Ovary (tissue), 9 donors: ENCODE results near the gene OTUD5. TPM values are rescaled to one million over a fixed set of nuclear protein-coding genes. Genes with fewer than 3 reads are reported as not detected.

Experiments
- DNase-seq, 5 donors: peaks; one replicate each; pipeline ENCODE4 v3.0.0-alpha.2; 2019 to 2020
- H3K27ac ChIP-seq, 2 donors: fragments of 200-600 bp; one replicate each; pipeline versions ENCODE4 v1.5.1 to v1.8.0; 2019 to 2022
- H3K27me3 ChIP-seq: fragments of 200-600 bp; one replicate; pipeline ENCODE4 v1.8.0; 2022
- H3K36me3 ChIP-seq: fragments of 200-600 bp; sonication (generic); one replicate; pipeline ENCODE4 v1.5.1; 2019
- H3K4me1 ChIP-seq: one replicate; pipeline ENCODE4 v1.8.1; 2013; ENCODE audit warnings: mild to moderate bottlenecking, moderate library complexity; ENCODE audit not compliant: insufficient read depth
- H3K4me3 ChIP-seq: fragments of 200-600 bp; sonication (generic); one replicate; pipeline ENCODE4 v1.5.1; 2017
- H3K9me3 ChIP-seq, 2 donors: fragments of 200-600 bp in 1 of 2; sonication (generic) in 1 of 2; one replicate each; pipeline versions ENCODE4 v1.5.1 to v1.8.1; 2013 to 2019; ENCODE audit warnings: mild to moderate bottlenecking in 1 of 2, moderate library complexity in 1 of 2
- CTCF ChIP-seq, 3 donors: fragments of 450-650 bp in 2 of 3; fragments of 200-600 bp in 1 of 3; IDR thresholded peaks; one replicate each; pipeline versions ENCODE4 v1.5.1 to v1.8.0; 2016 to 2022; ENCODE audit warnings: antibody characterized with exemption in 3 of 3, mild to moderate bottlenecking in 1 of 3
- EP300 ChIP-seq: sonication (generic); formaldehyde crosslinking; IDR thresholded peaks from one replicate; pipeline ENCODE4 v1.6.1; 2017; ENCODE audit warnings: antibody characterized with exemption
- POLR2A ChIP-seq: fragments of 450-650 bp; IDR thresholded peaks from one replicate; pipeline ENCODE4 v1.6.1; 2017; ENCODE audit warnings: antibody characterized with exemption, mild to moderate bottlenecking, moderate library complexity
- WGBS, 3 donors: extraction: QIAGEN DNeasy Blood & Tissue Kit in 1 of 3; methylation state at CpG; one replicate each; pipeline versions ENCODE4 v1.1.5 to v1.1.7; 2013 to 2017; 5-methylcytosine and 5-hydroxymethylcytosine counted together
- intact Hi-C, 4 donors: fragments of 100-400 bp; cut with DNase I; formaldehyde crosslinking; loops; one replicate each; pipeline versions ENCODE4 v1.11.0 to v1.15.1; 2022 to 2023
- polyA plus RNA-seq, 2 donors: library from polyadenylated mRNA; stranded (reverse); fragments of 200-250 nt in 1 of 2; fragments of 350-450 nt in 1 of 2; fragmentation: Illumina TruSeq in 1 of 2; extraction: RNeasy Lipid Tissue Mini Kit (QIAGEN cat#74804) in 1 of 2; gene quantifications; one replicate each; pipeline ENCODE4 v1.2.3, GENCODE V29; 2013 to 2014
- total RNA-seq, 7 donors: library from RNA; depleted of rRNA in 2 of 7; stranded (reverse); fragments of >200 nt in 2 of 7; fragmentation: NEBNext Ultra II Directional in 3 of 7; extraction: Animal tissue kit (Norgen Biotek cat#: 25700) in 3 of 7; gene quantifications; one replicate each; pipeline versions ENCODE4 v1.1.0 to v1.2.4, GENCODE V29; 2016 to 2023
- donor health status: DM: no; HTN: no; CAD: no; lungs with moderate emphysema.
- donor health status: DM: no; HTN: no; CAD: no.
- donor health status: Bipolar disorder and iron deficiency.
- donor health status: DM: yes; HTN: yes; CAD: no.
- donor health status: DM: no; HTN: no; CAD: no.
- donor health status: DM: yes; HTN: yes; CAD: no.

OTUD5 gene
- total and polyA plus RNA-seq, 9 donors, result 25.8 to 72.7 (median 53.8) TPM

GRCh38 chrX:48938721-48939425, 18.5 kb downstream of the OTUD5 start:
- Histone ChIP-seq H3K27me3 (no peaks in the 10 kb centered on the region), H3K27ac (no peak overlapping the region), H3K4me3 (no peak overlapping the region), H3K4me1 (peaks cover 2% of the 10 kb centered on the region), H3K9me3 (no peaks in the 10 kb centered on the region), H3K36me3 (no peaks in the 10 kb centered on the region)
- intact Hi-C loops, result no loop called here
- DNase-seq, result no peak
- WGBS, 3 donors, result 43 to 67% (median 63%) methylated on average over 1 of the region's 1 CpG
- TF ChIP-seq EP300 (no peak), POLR2A (no peak), CTCF (IDR thresholded peaks at IDR 0.05) (no peak)

GRCh38 chrX:48937054-48937907, 20.1 kb downstream of the OTUD5 start:
- H3K27me3 ChIP-seq, result no peaks in the 10 kb centered on the region
- H3K36me3 ChIP-seq, result no peaks in the 10 kb centered on the region
- peaks cover 2% of the 10 kb centered on the region for H3K4me1 ChIP-seq
- TF ChIP-seq POLR2A (no peak), EP300 (no peak), CTCF (IDR thresholded peaks at IDR 0.05) (no peak)
- intact Hi-C loops, result no loop called here
- no peak for DNase-seq
- no peak overlapping the region for H3K27ac ChIP-seq
- no peak overlapping the region for H3K4me3 ChIP-seq
- 44 to 52% (median 47%) methylated on average over 9 of the region's 9 CpGs for WGBS, 3 donors
- no peaks in the 10 kb centered on the region for H3K9me3 ChIP-seq

GRCh38 chrX:48936429-48937053, 20.9 kb downstream of the OTUD5 start:
- no peak overlapping the region for H3K4me3 ChIP-seq
- no peak for TF ChIP-seq CTCF (IDR thresholded peaks at IDR 0.05)
- no peak for TF ChIP-seq POLR2A
- no peak for TF ChIP-seq EP300
- no peak for DNase-seq
- WGBS, 3 donors, result 83 to 90% (median 85%) methylated on average over 8 of the region's 8 CpGs
- peaks cover 1% of the 10 kb centered on the region for H3K4me1 ChIP-seq
- no peak overlapping the region for H3K27ac ChIP-seq
- no peaks in the 10 kb centered on the region for H3K27me3 ChIP-seq
- intact Hi-C loops, result no loop called here
- H3K9me3 ChIP-seq, result no peaks in the 10 kb centered on the region
- no peaks in the 10 kb centered on the region for H3K36me3 ChIP-seq

- no peaks in the 10 kb centered on the region for H3K4me1 ChIP-seq
- no peaks in the 10 kb centered on the region for H3K9me3 ChIP-seq
- H3K36me3 ChIP-seq, result no peaks in the 10 kb centered on the region
- intact Hi-C loops, result no loop called here
- H3K4me3 ChIP-seq, result no peak overlapping the region
- TF ChIP-seq POLR2A (no peak), CTCF (IDR thresholded peaks at IDR 0.05) (no peak), EP300 (no peak)
- no peaks in the 10 kb centered on the region for H3K27me3 ChIP-seq
- no peak for DNase-seq
- no peak overlapping the region for H3K27ac ChIP-seq
- 68 to 91% (median 79%) methylated on average over 1 of the region's 1 CpG for WGBS, 3 donors
Measured at GRCh38 chrX:48935301-48935670, 22.1 kb downstream of the OTUD5 start.
